ENCODE measurements around the gene ZC3H12A. TPM values are rescaled to one million over a fixed set of nuclear protein-coding genes. Genes with fewer than 3 reads are reported as not detected.

ZC3H12A gene
- total RNA-seq, 1 donor from 2014 or later: 5.8 TPM

- ATAC-seq (no peak), DNase-seq (ENCODE audit: low spot score) (no peak)
- intact Hi-C loops (cut with DNase I): no loop called here
Observed at GRCh38 chr1:37448691-37449417, 25.5 kb upstream of the ZC3H12A start.

- DNase-seq (ENCODE audit: low spot score) (no peak), ATAC-seq (no peak)
- intact Hi-C loops (cut with DNase I): no loop called here
Observed at GRCh38 chr1:37449936-37450335, 24.4 kb upstream of the ZC3H12A start.

DNA sequence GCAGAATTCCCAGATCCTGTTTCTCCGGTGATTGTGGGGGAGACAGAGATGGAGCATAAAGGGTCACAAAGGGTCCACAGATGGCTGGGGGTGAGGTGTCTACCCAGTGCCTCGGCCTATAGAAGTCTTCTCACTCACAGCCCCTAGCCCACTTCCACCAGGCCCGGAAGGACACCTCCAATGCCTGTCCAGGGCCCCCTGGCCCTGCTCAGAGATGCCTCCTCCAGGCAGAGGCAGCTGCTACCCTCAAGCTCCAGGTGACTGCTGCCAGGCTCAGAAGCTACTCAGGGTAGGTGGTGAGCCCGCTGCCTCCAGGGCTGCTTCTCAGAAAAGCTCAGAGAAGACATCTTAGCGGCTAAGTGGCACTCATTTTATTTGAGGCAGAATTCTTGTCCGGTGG lies 22.0 kb upstream of the ZC3H12A start:
- DNase-seq (ENCODE audit: low spot score) (no peak), ATAC-seq (no peak)
- intact Hi-C loops (cut with DNase I): no loop called here

DNA sequence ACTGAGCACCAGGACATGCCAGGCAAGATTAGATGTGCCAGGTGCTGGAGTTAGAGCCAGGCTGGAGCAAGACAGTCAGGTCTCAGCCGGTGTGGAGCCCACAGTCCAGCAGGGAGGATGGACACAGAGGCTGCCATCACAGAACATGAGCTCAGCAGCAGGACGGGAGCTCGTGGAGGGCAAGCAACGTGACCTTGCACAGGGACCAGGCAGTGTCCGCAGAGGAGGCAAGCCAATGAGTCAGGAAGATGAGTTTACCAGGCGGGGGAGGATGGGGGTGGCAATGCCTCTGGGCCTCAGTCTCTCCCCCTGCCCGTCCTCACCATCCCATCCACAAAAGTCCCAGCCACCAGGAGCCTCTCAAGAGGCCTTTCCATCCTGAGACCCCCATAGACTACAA lies 20.7 kb upstream of the ZC3H12A start:
- intact Hi-C loops (cut with DNase I): loop anchor here (2.0 kb wide), 1 partner anchor 35 kb away; no protein-coding TSS in a partner anchor
- no peak for ATAC-seq
- DNase-seq (ENCODE audit: low spot score): no peak

DNA sequence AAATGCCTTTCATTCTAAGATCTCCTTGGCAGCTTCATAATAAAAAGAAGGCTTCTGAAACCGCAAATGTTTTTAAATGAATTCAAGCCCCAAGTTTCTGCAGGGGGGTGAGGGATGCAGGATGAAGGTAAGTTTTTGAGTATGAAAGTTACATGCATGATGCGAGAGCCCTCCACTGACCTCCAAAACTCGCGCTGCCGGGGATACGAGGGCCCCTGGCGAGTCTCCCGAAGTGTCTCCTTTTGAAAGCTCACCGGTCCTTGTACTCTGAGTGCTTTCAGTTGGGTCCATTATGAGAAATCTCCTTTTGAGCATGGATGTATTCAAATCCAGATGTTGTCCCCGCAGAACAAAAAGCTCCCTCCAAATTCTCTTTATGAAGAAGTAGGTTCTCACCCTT lies 18.9 kb upstream of the ZC3H12A start:
- intact Hi-C loops (cut with DNase I): loop anchor here (2.0 kb wide), 1 partner anchor 33 kb away; no protein-coding TSS in a partner anchor
- DNase-seq (ENCODE audit: low spot score) (no peak), ATAC-seq (no peak)

DNA sequence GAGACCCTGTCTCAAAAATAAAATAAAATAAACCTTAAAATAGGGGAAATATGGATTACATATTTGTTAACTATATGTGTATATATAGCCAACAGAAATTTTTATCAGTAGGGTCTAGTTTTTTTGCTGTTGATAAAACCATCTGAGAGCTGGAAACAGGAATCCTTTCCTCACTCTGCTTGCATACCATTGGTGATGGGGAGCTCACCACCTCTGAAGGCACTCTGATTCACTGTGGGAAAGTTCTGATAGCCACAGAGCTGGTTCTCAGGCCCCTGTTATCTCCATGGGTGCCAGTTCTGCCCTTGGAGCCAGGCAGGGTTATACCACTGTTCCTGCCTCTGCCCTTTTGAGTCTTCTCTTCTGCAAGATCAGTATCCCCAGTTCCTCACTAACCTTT lies 17.8 kb upstream of the ZC3H12A start:
- DNase-seq (ENCODE audit: low spot score) (no peak), ATAC-seq (no peak)
- intact Hi-C loops (cut with DNase I): no loop called here

DNA sequence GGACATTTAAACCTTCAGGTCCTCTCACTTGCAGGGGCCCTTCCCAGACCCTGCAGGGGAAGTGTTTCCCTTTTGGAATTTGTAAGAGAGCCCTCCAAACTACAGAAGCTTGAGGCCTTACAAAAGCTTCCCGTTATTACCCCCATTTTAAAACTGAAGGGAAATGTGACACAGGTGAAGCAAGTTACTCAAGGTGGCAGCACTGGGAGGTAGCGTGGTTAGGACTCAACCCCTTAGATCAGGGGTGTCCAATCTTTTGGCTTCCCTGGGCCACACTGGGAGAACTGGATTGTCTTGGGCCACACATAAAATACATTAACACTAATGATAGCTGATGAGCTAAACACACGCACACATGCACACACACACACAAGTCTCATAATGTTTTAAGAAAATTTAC lies 15.8 kb upstream of the ZC3H12A start:
- intact Hi-C loops (cut with DNase I): no loop called here
- DNase-seq (ENCODE audit: low spot score): no peak
- ATAC-seq: no peak

GRCh38 chr1:37461698-37462436 lies 12.5 kb upstream of the ZC3H12A start:
- no peak for DNase-seq (ENCODE audit: low spot score)
- intact Hi-C loops (cut with DNase I): no loop called here
- no peak for ATAC-seq

DNA sequence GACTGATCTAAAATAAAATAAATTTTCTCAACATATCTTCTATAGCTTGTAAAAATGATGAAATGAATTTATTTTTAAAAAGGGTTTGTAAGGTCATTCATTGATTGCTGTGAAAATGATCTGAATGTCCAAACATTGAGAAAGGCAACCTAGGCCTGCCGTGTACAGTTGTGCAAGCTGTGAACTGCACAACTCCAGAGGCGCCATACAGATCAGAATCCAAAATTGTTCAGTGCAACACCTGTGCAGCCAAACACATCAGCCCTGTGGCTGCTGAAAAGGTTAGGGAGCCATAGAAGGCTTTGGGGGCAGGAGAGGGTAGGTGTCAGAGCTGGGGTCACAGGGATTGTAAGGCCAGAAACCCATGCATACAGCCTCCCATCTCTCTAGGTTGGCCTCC lies 9.9 kb upstream of the ZC3H12A start:
- ATAC-seq (no peak), DNase-seq (ENCODE audit: low spot score) (no peak)
- intact Hi-C loops (cut with DNase I): no loop called here

DNA sequence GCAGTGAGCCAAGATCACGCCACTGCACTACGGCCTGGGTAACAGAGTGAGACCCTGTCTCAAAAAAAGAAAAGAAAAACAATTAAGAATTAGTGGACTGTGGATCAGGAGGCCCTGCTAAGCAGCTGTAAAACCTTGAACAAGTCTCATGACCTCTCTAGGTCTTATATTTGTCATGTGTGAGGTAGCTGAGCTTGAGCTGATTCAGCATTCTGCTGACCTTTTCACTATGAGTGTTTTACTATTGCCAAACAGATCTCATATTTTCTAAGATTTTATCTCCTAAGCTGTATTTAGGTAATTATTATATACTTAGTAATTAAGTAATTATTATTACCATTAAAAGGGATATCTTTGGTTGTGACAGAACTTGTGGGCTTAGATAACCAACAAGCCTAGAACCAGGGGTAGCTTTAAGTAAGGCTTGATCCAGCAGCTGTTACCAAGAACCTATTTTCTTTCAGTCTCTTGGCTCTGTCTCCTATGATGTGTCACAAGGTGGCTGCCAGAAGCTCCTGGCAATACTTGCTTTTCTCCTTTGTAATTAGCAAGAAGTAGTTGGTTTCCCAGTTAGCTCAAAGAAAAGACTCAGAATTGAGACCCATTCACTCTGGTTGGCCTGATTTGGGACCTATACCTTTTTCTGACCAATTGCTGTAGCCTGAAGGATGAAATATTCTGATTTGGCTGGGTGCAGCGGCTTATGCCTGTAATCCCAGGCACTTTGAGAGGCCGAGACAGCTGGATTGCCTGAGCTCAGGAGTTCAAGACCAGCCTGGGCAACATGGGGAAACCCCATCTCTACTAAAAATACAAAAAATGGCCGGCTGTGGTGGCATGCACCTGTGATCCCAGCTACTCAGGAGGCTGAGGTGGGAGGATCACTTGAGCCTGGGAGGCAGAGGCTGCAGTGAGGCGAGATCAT lies 8.5 kb upstream of the ZC3H12A start:
- intact Hi-C loops (cut with DNase I): no loop called here
- DNase-seq (ENCODE audit: low spot score): no peak
- no peak for ATAC-seq

DNA sequence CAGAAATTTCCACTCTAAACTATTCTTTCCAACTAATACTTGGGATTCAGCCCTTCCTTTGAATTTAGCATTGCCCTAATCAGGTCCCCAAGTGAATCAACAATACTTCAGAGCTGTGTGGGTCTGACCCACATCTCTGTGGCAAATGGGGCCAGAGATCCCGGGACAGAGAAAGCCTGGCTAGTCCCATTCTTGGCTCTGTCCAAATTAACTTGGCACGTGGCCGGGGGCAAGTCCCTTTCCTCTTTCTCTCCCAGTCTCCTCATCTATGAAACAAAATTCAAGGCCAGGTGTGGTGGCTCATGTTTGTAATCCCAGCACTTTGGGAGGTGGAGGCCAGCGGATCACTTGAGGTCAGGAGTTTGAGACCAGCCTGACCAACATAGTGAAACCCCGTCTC lies 6.3 kb upstream of the ZC3H12A start:
- DNase-seq (ENCODE audit: low spot score): no peak
- no peak for ATAC-seq
- intact Hi-C loops (cut with DNase I): no loop called here

GRCh38 chr1:37469386-37469785 lies 5.0 kb upstream of the ZC3H12A start:
- no peak for DNase-seq (ENCODE audit: low spot score)
- intact Hi-C loops (cut with DNase I): no loop called here
- no peak for ATAC-seq

DNA sequence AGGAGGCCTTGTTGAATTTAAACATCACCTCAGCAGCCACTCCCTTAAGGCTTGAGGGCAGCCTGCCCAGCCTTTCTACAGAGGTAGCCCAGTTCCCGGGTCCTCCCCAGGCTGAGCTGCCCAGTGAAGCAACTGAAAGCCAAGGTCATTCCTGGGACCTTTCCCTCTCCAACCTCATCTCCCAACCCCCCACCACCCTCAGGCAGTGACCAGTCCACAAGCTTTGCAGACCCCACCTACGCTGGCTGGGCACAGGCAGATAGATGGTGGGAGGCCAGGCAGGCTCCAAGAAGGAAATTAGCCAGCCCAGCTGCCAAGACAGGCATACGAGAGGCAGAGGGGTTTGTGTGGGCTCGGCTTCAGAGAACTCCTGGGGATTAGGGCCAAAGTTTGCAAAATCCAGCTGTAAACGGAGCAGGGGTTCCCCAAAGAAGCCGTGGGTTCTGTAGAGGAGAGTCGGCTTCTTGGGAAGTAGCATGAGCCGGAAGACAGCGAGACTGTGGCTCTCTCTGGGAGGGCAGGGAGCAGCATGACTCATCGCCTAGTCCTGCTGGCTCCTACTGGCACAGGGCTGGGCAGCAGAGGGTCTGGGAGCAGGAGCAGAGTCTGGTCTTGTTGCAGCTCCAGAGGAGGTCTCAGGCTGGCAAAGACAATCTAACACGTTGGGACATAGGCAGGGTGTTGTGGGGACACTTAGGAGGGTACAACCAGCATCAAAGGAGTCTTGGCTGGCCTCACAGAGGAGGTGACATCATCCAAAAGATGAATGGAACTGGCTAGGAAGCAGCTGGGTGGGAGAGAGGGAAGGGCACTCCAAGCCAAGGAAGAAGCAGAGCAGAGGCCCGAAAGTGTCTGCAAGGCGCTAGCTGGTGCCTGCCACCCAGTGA lies 2.8 kb upstream of the ZC3H12A start:
- ATAC-seq: peak; percentile 72
- intact Hi-C loops (cut with DNase I): no loop called here

GRCh38 chr1:37472281-37472680 lies 2.1 kb upstream of the ZC3H12A start:
- no peak for DNase-seq (ENCODE audit: low spot score)
- intact Hi-C loops (cut with DNase I): no loop called here

More for the DNA sequence above, 2.8 kb upstream of the ZC3H12A start:
- peak; percentile 82 for DNase-seq (ENCODE audit: low spot score)

GRCh38 chr1:37472994-37473393 lies 1.4 kb upstream of the ZC3H12A start:
- intact Hi-C loops (cut with DNase I): no loop called here
- no peak for DNase-seq (ENCODE audit: low spot score)
- no peak for ATAC-seq

More at GRCh38 chr1:37472281-37472680, 2.1 kb upstream of the ZC3H12A start:
- no peak for ATAC-seq

- no peak for ATAC-seq
- no peak for DNase-seq (ENCODE audit: low spot score)
- intact Hi-C loops (cut with DNase I): no loop called here
Observed at GRCh38 chr1:37473431-37474045, 842 bp upstream of the ZC3H12A start.

DNA sequence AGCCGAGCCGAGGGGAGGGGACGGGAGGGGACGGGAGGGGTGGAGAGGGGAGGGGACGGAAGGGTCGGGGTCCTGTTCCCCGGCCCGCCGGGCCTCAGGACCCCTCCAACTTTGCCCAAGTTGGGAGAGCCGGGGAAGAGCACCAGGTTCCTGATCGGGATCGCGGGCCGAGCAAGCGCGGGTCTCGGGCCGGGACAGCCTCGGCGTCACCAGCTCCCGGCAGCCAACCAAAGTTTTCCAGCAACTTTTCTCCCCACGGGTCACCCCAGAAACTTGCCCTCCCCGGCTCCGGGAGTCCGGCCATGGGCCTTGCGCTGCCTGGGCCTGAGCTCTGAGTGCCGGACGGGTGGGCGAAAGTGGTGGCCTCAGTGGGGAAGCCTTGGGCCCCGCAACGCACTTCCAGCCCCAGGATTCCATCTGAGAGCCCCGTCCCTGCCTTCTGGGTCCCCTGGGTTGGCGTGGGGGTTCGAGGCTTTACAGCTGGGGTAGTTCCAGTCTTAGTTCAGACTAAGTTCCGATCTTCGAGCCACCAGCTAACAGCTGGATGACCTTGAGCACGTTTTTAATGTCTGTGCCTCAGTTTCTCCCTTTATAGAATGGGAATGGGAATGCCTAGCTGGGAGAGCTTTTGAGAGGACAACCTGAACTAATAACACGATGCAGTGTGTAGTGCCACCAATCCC lies 458 bp downstream of the ZC3H12A start:
- ATAC-seq (no peak), DNase-seq (ENCODE audit: low spot score) (peak; percentile 72)
- intact Hi-C loops (cut with DNase I): no loop called here

Data from sciatic nerve (tissue), 2 donors.